SH-SY5Y (cell line): Measurements from ENCODE around the gene CAND2.

Experiments
- GATA2 ChIP-seq: IDR thresholded peaks from 2 replicates; pipeline ENCODE4 v1.6.1; 2011; ENCODE audit warnings: mild to moderate bottlenecking, low read depth, low read length
- GATA3 ChIP-seq: IDR thresholded peaks from 2 replicates; pipeline ENCODE4 v1.6.1; 2011; ENCODE audit warnings: low read depth, mild to moderate bottlenecking, low read length, moderate library complexity

DNA sequence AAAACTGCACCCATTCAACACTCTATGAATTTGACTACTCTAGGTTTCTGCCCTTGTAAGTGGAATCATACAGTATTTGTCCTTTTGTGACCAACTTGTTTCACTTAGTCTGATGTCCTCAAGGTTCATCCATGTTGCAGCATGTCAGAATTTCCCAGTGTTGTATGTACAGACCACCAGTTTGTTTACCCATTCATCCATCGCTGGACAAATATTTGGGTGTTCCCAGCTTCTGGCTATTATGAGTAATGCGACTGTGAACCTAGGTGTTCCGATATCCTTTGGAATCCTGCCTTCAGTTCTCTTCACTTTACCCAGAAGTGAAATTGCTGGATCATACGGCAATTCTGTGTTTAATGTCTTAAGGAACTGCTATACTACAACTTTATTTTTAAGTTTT, 32.3 kb downstream of the CAND2 start:
- TF ChIP-seq GATA2 (no peak), GATA3 (no peak)
